HepG2 (cell line): Measurements from ENCODE around the gene NT5DC1. TPM values are rescaled to one million over a fixed set of nuclear protein-coding genes. Genes with fewer than 3 reads are reported as not detected.

Experiments
- CREM ChIP-seq, 2 experiments: sonication (generic) in 1 of 2; formaldehyde crosslinking in 1 of 2; IDR thresholded peaks; 2 replicates each; pipeline versions ENCODE4 v1.4.0 to v1.6.1; 2016 to 2020; ENCODE audit warnings: antibody characterized with exemption in 1 of 2, mild to moderate bottlenecking in 1 of 2, missing genetic modification reagents in 1 of 2
- EEA1 ChIP-seq: sonication (generic); formaldehyde crosslinking; IDR thresholded peaks from 2 replicates; pipeline ENCODE4 v1.5.1; 2020; ENCODE audit warnings: mild to moderate bottlenecking, missing genetic modification reagents, borderline replicate concordance
- ELF3 ChIP-seq: IDR thresholded peaks from 2 replicates; pipeline ENCODE4 v1.6.1; 2016; ENCODE audit warnings: missing genetic modification reagents, missing compliant biosample characterization
- FOSL2 ChIP-seq: sonication (generic); formaldehyde crosslinking; IDR thresholded peaks from 2 replicates; pipeline ENCODE4 v1.4.0; 2020; ENCODE audit warnings: missing genetic modification reagents
- GATAD1 ChIP-seq: IDR thresholded peaks from 2 replicates; pipeline ENCODE4 v1.6.1; 2016; ENCODE audit warnings: missing genetic modification reagents, missing compliant biosample characterization
- GTF2F1 ChIP-seq: fragments of 150-350 bp; IDR thresholded peaks from 2 replicates; pipeline ENCODE4 v1.6.1; 2014; ENCODE audit warnings: low read length
- KLF13 ChIP-seq: sonication (generic); formaldehyde crosslinking; IDR thresholded peaks from 2 replicates; pipeline ENCODE4 v1.4.0; 2020; ENCODE audit warnings: mild to moderate bottlenecking, missing genetic modification reagents
- KLF15 ChIP-seq: sonication (generic); formaldehyde crosslinking; IDR thresholded peaks from 2 replicates; pipeline ENCODE4 v1.8.1; 2023; ENCODE audit warnings: borderline replicate concordance, mild to moderate bottlenecking, inconsistent platforms, missing genetic modification reagents, mixed read lengths
- MLX ChIP-seq: IDR thresholded peaks from 2 replicates; pipeline ENCODE4 v1.6.1; 2016
- NCOA1 ChIP-seq: sonication (generic); formaldehyde crosslinking; IDR thresholded peaks from 2 replicates; pipeline ENCODE4 v1.9.0; 2021; ENCODE audit warnings: missing genetic modification reagents
- NFE2 ChIP-seq: sonication (generic); formaldehyde crosslinking; IDR thresholded peaks from 2 replicates; pipeline ENCODE4 v1.4.0; 2020; ENCODE audit warnings: missing genetic modification reagents
- NFE2L2 ChIP-seq: fragments of 150-350 bp; IDR thresholded peaks from 2 replicates; pipeline ENCODE4 v1.6.1; 2014; ENCODE audit warnings: low read length
- SIX1 ChIP-seq: sonication (generic); formaldehyde crosslinking; IDR thresholded peaks from 2 replicates; pipeline ENCODE4 v1.4.0; 2020; ENCODE audit warnings: missing genetic modification reagents, borderline replicate concordance
- SMAD9 ChIP-seq: sonication (generic); formaldehyde crosslinking; IDR thresholded peaks from 2 replicates; pipeline ENCODE4 v1.5.1; 2020; ENCODE audit warnings: mild to moderate bottlenecking, missing genetic modification reagents
- SYNCRIP ChIP-seq: fragments of 200-400 bp; formaldehyde crosslinking; IDR thresholded peaks from 2 replicates; pipeline ENCODE4 v1.6.1; 2018; ENCODE audit warnings: mild to moderate bottlenecking, low read depth, low read length; ENCODE audit not compliant: insufficient read depth
- YEATS4 ChIP-seq: sonication (generic); formaldehyde crosslinking; IDR thresholded peaks from 2 replicates; pipeline ENCODE4 v1.4.0; 2020; ENCODE audit warnings: missing genetic modification reagents, borderline replicate concordance
- ZBTB21 ChIP-seq: sonication (generic); formaldehyde crosslinking; IDR thresholded peaks from 2 replicates; pipeline ENCODE4 v1.4.0; 2020; ENCODE audit warnings: missing genetic modification reagents
- ZNF180 ChIP-seq: sonication (generic); formaldehyde crosslinking; IDR thresholded peaks from 2 replicates; pipeline ENCODE4 v1.4.0; 2020; ENCODE audit warnings: low read depth, missing genetic modification reagents, borderline replicate concordance
- polyA plus RNA-seq, 8 experiments: library from polyadenylated mRNA; depleted of rRNA in 3 of 8; stranded (reverse) in 7 of 8; unstranded in 1 of 8; fragments of >200 nt; fragmentation: Illumina TruSeq in 4 of 8; extraction: Trizol in 4 of 8; gene quantifications; 2 replicates each; pipeline versions ENCODE4 v1.2.1 to v1.2.3, GENCODE V29; 2011 to 2016; ENCODE audit warnings: low read depth in 4 of 8, missing spikeins in 1 of 8, mixed read lengths in 1 of 8; ENCODE audit not compliant: insufficient read depth in 1 of 8
- total RNA-seq, 5 experiments: library from RNA; depleted of rRNA; stranded (reverse); fragments of >200 nt; fragmentation: Illumina TruSeq; extraction: Trizol; gene quantifications; 2 replicates each; pipeline ENCODE4 v1.2.3, GENCODE V29; 2016; ENCODE audit warnings: low read depth in 1 of 5
- TF ChIP-seq, protein P1 (sequence below): sonication (generic); formaldehyde crosslinking; IDR thresholded peaks from 2 replicates; pipeline ENCODE4 v1.5.0; 2020; ENCODE audit warnings: mild to moderate bottlenecking, missing genetic modification reagents, borderline replicate concordance
- TF ChIP-seq, protein P2 (sequence below): sonication (generic); formaldehyde crosslinking; IDR thresholded peaks from 2 replicates; pipeline ENCODE4 v1.4.0; 2020; ENCODE audit warnings: missing genetic modification reagents

NT5DC1 gene
- total and polyA plus RNA-seq, 2 of the 13 experiments (the other 11 are each of a cell fraction or from before 2014, with no cell fraction given) = 27.0 to 56.1 TPM

DNA sequence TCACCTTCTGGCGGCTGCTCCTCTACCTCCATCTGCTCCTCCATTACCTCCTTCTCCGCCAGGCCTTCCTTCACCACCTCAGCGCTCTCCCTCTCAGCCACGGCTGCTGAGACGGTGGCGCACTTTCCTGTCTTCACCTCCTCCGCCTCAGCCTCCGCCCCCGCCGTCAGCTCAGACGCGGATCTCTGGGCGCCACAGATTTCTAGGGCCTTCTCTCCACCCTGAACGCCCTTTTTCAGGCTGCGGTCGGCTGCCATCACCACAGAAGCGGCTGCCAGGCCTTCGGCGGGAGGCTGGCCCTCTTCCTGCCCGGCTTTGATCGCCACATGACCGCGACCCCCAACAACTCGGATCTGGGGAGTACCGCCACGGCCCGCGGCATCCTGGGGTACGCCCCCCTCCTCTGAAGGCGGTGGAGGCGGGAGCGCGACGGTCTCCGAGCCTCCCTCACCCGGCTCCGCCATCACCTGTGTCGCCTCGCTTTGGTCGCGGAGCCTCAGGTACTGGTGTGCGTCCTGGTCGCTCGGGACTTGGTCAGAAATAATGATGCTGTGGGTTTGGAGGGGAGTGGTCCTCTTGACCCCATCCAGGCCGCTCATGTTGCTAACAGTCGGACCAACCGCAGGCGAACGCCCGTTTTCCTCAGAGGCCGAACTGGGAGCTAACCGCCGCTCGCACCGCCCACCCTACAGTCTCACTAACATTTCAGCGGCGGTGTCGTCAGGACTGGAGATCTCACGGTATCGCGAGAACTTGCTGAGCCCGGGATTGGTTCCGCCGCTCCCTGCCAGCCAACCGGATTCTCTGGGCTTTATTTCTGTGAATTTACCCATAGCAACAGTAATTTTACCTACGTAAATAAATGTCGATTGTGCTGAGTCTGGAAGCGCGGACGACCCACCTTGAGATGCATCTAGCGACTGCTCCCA, 178.8 kb downstream of the NT5DC1 start, which contains the start of gene TSPYL1 (continued):
- TF ChIP-seq CREM (IDR thresholded peaks at IDR 0.05) (peak; percentile 63), CREM (CRISPR knock-in tag; IDR thresholded peaks at IDR 0.05) (no peak), NFE2L2 (no peak), ZBTB21 (CRISPR knock-in tag) (no peak; the same call in 1 of the 2 replicates), EEA1 (CRISPR knock-in tag) (peak; percentile 68; the same call in 1 of the 2 replicates), NCOA1 (CRISPR knock-in tag) (peak; percentile 81), SMAD9 (CRISPR knock-in tag) (no peak; the same call in 1 of the 2 replicates), SYNCRIP (no peak), GATAD1 (CRISPR knock-in tag) (peak; percentile 84), MLX (CRISPR knock-in tag) (no peak), YEATS4 (CRISPR knock-in tag) (peak; percentile 96), ZNF180 (CRISPR knock-in tag) (no peak), FOSL2 (CRISPR knock-in tag) (no peak; the same call in 1 of the 2 replicates), NFE2 (CRISPR knock-in tag) (no peak), KLF15 (0 out of 2 replicates have a peak, but pooled peaks have one; percentile 47), KLF13 (CRISPR knock-in tag) (no peak; the same call in 1 of the 2 replicates), GTF2F1 (no peak; the same call in 1 of the 2 replicates), ELF3 (CRISPR knock-in tag) (peak; percentile 16; the same call in 1 of the 2 replicates), SIX1 (no peak; the same call in 1 of the 2 replicates)
- TF ChIP-seq, protein P1, sequence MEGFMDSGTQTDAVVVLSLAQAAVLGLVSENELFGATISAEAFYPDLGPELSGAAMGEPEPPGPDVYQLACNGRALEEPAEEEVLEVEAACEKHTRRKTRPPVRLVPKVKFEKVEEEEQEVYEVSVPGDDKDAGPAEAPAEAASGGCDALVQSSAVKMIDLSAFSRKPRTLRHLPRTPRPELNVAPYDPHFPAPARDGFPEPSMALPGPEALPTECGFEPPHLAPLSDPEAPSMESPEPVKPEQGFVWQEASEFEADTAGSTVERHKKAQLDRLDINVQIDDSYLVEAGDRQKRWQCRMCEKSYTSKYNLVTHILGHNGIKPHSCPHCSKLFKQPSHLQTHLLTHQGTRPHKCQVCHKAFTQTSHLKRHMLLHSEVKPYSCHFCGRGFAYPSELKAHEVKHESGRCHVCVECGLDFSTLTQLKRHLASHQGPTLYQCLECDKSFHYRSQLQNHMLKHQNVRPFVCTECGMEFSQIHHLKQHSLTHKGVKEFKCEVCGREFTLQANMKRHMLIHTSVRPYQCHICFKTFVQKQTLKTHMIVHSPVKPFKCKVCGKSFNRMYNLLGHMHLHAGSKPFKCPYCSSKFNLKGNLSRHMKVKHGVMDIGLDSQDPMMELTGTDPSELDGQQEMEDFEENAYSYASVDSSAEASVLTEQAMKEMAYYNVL = no peak; the same call in 1 of the 2 replicates
- TF ChIP-seq, protein P2, sequence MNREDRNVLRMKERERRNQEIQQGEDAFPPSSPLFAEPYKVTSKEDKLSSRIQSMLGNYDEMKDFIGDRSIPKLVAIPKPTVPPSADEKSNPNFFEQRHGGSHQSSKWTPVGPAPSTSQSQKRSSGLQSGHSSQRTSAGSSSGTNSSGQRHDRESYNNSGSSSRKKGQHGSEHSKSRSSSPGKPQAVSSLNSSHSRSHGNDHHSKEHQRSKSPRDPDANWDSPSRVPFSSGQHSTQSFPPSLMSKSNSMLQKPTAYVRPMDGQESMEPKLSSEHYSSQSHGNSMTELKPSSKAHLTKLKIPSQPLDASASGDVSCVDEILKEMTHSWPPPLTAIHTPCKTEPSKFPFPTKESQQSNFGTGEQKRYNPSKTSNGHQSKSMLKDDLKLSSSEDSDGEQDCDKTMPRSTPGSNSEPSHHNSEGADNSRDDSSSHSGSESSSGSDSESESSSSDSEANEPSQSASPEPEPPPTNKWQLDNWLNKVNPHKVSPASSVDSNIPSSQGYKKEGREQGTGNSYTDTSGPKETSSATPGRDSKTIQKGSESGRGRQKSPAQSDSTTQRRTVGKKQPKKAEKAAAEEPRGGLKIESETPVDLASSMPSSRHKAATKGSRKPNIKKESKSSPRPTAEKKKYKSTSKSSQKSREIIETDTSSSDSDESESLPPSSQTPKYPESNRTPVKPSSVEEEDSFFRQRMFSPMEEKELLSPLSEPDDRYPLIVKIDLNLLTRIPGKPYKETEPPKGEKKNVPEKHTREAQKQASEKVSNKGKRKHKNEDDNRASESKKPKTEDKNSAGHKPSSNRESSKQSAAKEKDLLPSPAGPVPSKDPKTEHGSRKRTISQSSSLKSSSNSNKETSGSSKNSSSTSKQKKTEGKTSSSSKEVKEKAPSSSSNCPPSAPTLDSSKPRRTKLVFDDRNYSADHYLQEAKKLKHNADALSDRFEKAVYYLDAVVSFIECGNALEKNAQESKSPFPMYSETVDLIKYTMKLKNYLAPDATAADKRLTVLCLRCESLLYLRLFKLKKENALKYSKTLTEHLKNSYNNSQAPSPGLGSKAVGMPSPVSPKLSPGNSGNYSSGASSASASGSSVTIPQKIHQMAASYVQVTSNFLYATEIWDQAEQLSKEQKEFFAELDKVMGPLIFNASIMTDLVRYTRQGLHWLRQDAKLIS (CRISPR knock-in tag) = peak; percentile 11; the same call in 1 of the 2 replicates
